ENCODE measurements around the gene C12orf42. TPM values are rescaled to one million over a fixed set of nuclear protein-coding genes. Genes with fewer than 3 reads are reported as not detected.

The C12orf42 gene
- total and polyA plus RNA-seq, 2 of the 4 experiments (the other 2 are of a cell fraction): not detected

- no peak overlapping the region for H3K9ac ChIP-seq (ENCODE audit: low read depth, low read length)
- no peak overlapping the region for H2BK15ac ChIP-seq (ENCODE audit: low read depth, low read length)
- no peaks in the 10 kb centered on the region for H3K36me3 ChIP-seq (ENCODE audit: control insufficient read depth, insufficient read depth, low read length)
- peaks cover 12% of the 10 kb centered on the region for H3K9me3 ChIP-seq (ENCODE audit: control insufficient read depth, insufficient read depth, low read length)
- BruUV-seq (replicated peaks): no TSS peak
- H3K4me3 ChIP-seq (ENCODE audit: insufficient read depth, low read depth, low read length): no peak overlapping the region
- ChIA-PET CTCF (no interaction called here), POLR2A (ENCODE audit: unreplicated experiment) (no interaction called here)
- H4K8ac ChIP-seq (ENCODE audit: low read depth in 2 of 2, low read length in 2 of 2): no peak overlapping the region
- no peaks in the 10 kb centered on the region for H3K79me1 ChIP-seq (ENCODE audit: low read depth in 1 of 2, low read length in 2 of 2)
- H3K56ac ChIP-seq (ENCODE audit: extremely low read depth, insufficient read depth, low read length): no peak overlapping the region
- no peak overlapping the region for H3K4ac ChIP-seq (ENCODE audit: low read depth, low read length)
- ATAC-seq (ENCODE audit: low read depth) (no peak), DNase-seq (no peak)
- in situ Hi-C loops (cut with MboI; ENCODE audit: low sequenced_read_pairs): no loop called here
- H3K27me3 ChIP-seq (ENCODE audit: control insufficient read depth, insufficient read depth, low read length): no peaks in the 10 kb centered on the region
- TF ChIP-seq USF2 (IDR thresholded peaks at IDR 0.05; ENCODE audit: low read depth, low read length) (no peak), CEBPB (IDR thresholded peaks at IDR 0.05; ENCODE audit: low read depth, low read length) (no peak), MAFK (IDR thresholded peaks at IDR 0.05; ENCODE audit: low read depth, low read length) (no peak), MXI1 (IDR thresholded peaks at IDR 0.05; ENCODE audit: borderline replicate concordance, low read depth, low read length) (no peak), POLR2A (IDR thresholded peaks at IDR 0.05; ENCODE audit: low read depth, low read length) (no peak), NFE2L2 (IDR thresholded peaks at IDR 0.05; ENCODE audit: low read depth, low read length) (no peak)
- no peak overlapping the region for H2AK5ac ChIP-seq (ENCODE audit: low read depth, low read length)
- no peak overlapping the region for H4K91ac ChIP-seq (ENCODE audit: insufficient read depth, low read depth, low read length)
- dilution Hi-C loops (cut with HindIII; ENCODE audit: low sequenced_read_pairs, unreplicated experiment): no loop called here
- H3K4me2 ChIP-seq (ENCODE audit: low read depth, low read length): no peak overlapping the region
- intact Hi-C loops (cut with micrococcal nuclease): no loop called here
- H2AK9ac ChIP-seq (replicated peaks; ENCODE audit: low read depth, low read length, poor library complexity): no peak overlapping the region
- H3K4me1 ChIP-seq (ENCODE audit: control insufficient read depth, insufficient read depth, low read length): no peaks in the 10 kb centered on the region
- no peak overlapping the region for H2AFZ ChIP-seq (replicated peaks; ENCODE audit: low read length, poor library complexity)
- no peak overlapping the region for H3K27ac ChIP-seq (ENCODE audit: insufficient read depth, low read length)
- H3K23ac ChIP-seq (ENCODE audit: low read depth, low read length): no peak overlapping the region
- H2BK5ac ChIP-seq (ENCODE audit: low read depth, low read length, poor library complexity, severe bottlenecking): no peak overlapping the region
- no peak overlapping the region for H2BK20ac ChIP-seq (ENCODE audit: low read depth, low read length)
- H3K14ac ChIP-seq (replicated peaks; ENCODE audit: low read depth, low read length): no peak overlapping the region
- no peak overlapping the region for H4K5ac ChIP-seq (ENCODE audit: low read depth, low read length)
- no peak overlapping the region for H3K18ac ChIP-seq (ENCODE audit: low read depth, low read length)
- no peaks in the 10 kb centered on the region for H4K20me1 ChIP-seq (ENCODE audit: insufficient read depth, low read length)
- no peaks in the 10 kb centered on the region for H3K9me1 ChIP-seq (ENCODE audit: insufficient read depth, low read length)
- no peak overlapping the region for H2BK120ac ChIP-seq (ENCODE audit: low read depth, low read length)
- WGBS, 2 experiments (ENCODE audit: extremely low coverage in 2 of 2, insufficient read length in 1 of 2): no CpG with 5 or more reads among the region's 2 CpGs
Measured at GRCh38 chr12:103318566-103318965, 177.2 kb downstream of the C12orf42 start.

All from IMR-90 (cell line).